Adrenal gland (tissue), 12 donors: ENCODE results near the gene TDRD7. TPM values are rescaled to one million over a fixed set of nuclear protein-coding genes. Genes with fewer than 3 reads are reported as not detected.

ENCODE experiments used
- DNase-seq, 7 donors: peaks; one replicate each; pipeline ENCODE4 v3.0.0-alpha.2; 2019 to 2020
- H3K27ac ChIP-seq, 5 donors: fragments of 200-600 bp; sonication (generic) in 4 of 5; 1 replicate in 3 of 5; 2 replicates in 2 of 5; pipeline versions ENCODE4 v1.5.1 to v1.8.0; 2016 to 2020; ENCODE audit warnings: mild to moderate bottlenecking in 1 of 5
- H3K27me3 ChIP-seq: fragments of 200-600 bp; 2 replicates; pipeline ENCODE4 v1.8.0; 2021
- H3K36me3 ChIP-seq, 2 donors: fragments of 200-600 bp; replicated peaks in 1 of 2; 1 replicate in 1 of 2; 2 replicates in 1 of 2; pipeline versions ENCODE4 v1.5.1 to v1.8.0; 2018 to 2022
- H3K4me1 ChIP-seq, 2 donors: fragments of 200-600 bp; replicated peaks in 1 of 2; 1 replicate in 1 of 2; 2 replicates in 1 of 2; pipeline versions ENCODE4 v1.5.1 to v1.8.0; 2018 to 2021
- H3K4me3 ChIP-seq, 4 donors: fragments of 200-600 bp; sonication (generic) in 3 of 4; one replicate each; pipeline ENCODE4 v1.5.1; 2016 to 2018
- H3K9me3 ChIP-seq, 3 donors: fragments of 200-600 bp; sonication (generic) in 1 of 3; replicated peaks in 1 of 3; 1 replicate in 2 of 3; 2 replicates in 1 of 3; pipeline versions ENCODE4 v1.5.1 to v1.8.0; 2016 to 2021
- CTCF ChIP-seq, 6 experiments: fragments of 450-650 bp in 4 of 6; fragments of 200-600 bp in 2 of 6; sonication (generic) in 1 of 6; IDR thresholded peaks; 1 replicate in 5 of 6; 2 replicates in 1 of 6; pipeline versions ENCODE4 v1.5.1 to v1.8.0; 2016 to 2021; ENCODE audit warnings: antibody characterized with exemption in 6 of 6, mild to moderate bottlenecking in 2 of 6, moderate library complexity in 1 of 6
- POLR2A ChIP-seq, 2 donors: fragments of 450-650 bp; IDR thresholded peaks; one replicate each; pipeline ENCODE4 v1.6.1; 2017; ENCODE audit warnings: antibody characterized with exemption in 2 of 2, mild to moderate bottlenecking in 2 of 2, moderate library complexity in 1 of 2
- WGBS, 4 donors: extraction: QIAGEN DNeasy Blood & Tissue Kit in 2 of 4; methylation state at CpG; one replicate each; pipeline versions ENCODE4 v1.1.5 to v1.1.7; 2013 to 2017; 5-methylcytosine and 5-hydroxymethylcytosine counted together
- intact Hi-C, 2 donors: fragments of 100-400 bp; cut with DNase I; formaldehyde crosslinking; loops; one replicate each; pipeline versions ENCODE4 v1.14.1 to v1.15.0; 2022 to 2023
- polyA plus RNA-seq, 3 donors: library from polyadenylated mRNA; stranded (reverse); fragments of 200-250 nt in 2 of 3; fragments of 350-450 nt in 1 of 3; fragmentation: Illumina TruSeq in 1 of 3; extraction: RNeasy Lipid Tissue Mini Kit (QIAGEN cat#74804) in 1 of 3; gene quantifications; one replicate each; pipeline ENCODE4 v1.2.3, GENCODE V29; 2013 to 2014
- total RNA-seq, 9 donors: library from RNA; depleted of rRNA in 4 of 9; stranded (reverse); fragments of >200 nt in 4 of 9; fragments of 120-200 nt in 1 of 9; fragmentation: NEBNext Ultra II Directional in 1 of 9; extraction: Animal tissue kit (Norgen Biotek cat#: 25700) in 1 of 9; gene quantifications; one replicate each; pipeline versions ENCODE4 v1.1.0 to v1.2.4, GENCODE V29; 2013 to 2023
- donor health status: healthy with polysubstance abuse.
- donor health status: Bipolar disorder and iron deficiency.
- donor health status: DM: yes; HTN: yes; CAD: no.
- donor health status: DM: no; HTN: no; CAD: no.
- donor health status: DM: no; HTN: no; CAD: no.
- donor health status: DM: yes; HTN: yes; CAD: no.

TDRD7 gene
- total and polyA plus RNA-seq, 12 donors, result 5.2 to 13.3 (median 9.2) TPM

- no peaks in the 10 kb centered on the region for H3K27me3 ChIP-seq
- H3K27ac ChIP-seq, result no peak overlapping the region
- H3K36me3 ChIP-seq, result no peaks in the 10 kb centered on the region
- intact Hi-C loops, result no loop called here
- no peak overlapping the region for H3K4me3 ChIP-seq
- WGBS, 4 donors, result 47 to 60% (median 55%) methylated on average over 5 of the region's 5 CpGs
- peaks cover 30 to 50% of the 10 kb centered on the region in 2 donors for H3K4me1 ChIP-seq
- TF ChIP-seq POLR2A (IDR thresholded peaks at IDR 0.05) (no peak), CTCF (IDR thresholded peaks at IDR 0.05) (no peak)
- DNase-seq, result peak in 6 of 7 donors; percentile 47 to 82 (median 64)
- H3K9me3 ChIP-seq, result no peaks in the 10 kb centered on the region
Observed at GRCh38 chr9:97507428-97507984, 95.6 kb downstream of the TDRD7 start.

GRCh38 chr9:97508852-97509251 lies 97.0 kb downstream of the TDRD7 start:
- Histone ChIP-seq H3K9me3 (no peaks in the 10 kb centered on the region), H3K27me3 (no peaks in the 10 kb centered on the region), H3K27ac (no peak overlapping the region), H3K36me3 (no peaks in the 10 kb centered on the region), H3K4me3 (no peak overlapping the region), H3K4me1 (peaks cover 16 to 37% of the 10 kb centered on the region in 2 donors)
- WGBS, 4 donors, result 70 to 87% (median 79%) methylated on average over 4 of the region's 4 CpGs
- peak in 1 of 7 donors; percentile 14 for DNase-seq
- intact Hi-C loops, result no loop called here
- no peak for TF ChIP-seq CTCF (IDR thresholded peaks at IDR 0.05)
- no peak for TF ChIP-seq POLR2A (IDR thresholded peaks at IDR 0.05)

GRCh38 chr9:97510797-97511654 lies 99.1 kb downstream of the TDRD7 start:
- Histone ChIP-seq H3K4me1 (peaks cover 0 to 19% of the 10 kb centered on the region in 2 donors), H3K27ac (peak overlapping the region in 2 of 5 donors; percentile 25 to 36)

More at GRCh38 chr9:97510797-97511654, 99.1 kb downstream of the TDRD7 start:
- H3K27me3 ChIP-seq, result no peaks in the 10 kb centered on the region
- WGBS, 4 donors, result 83 to 89% (median 86%) methylated on average over 10 of the region's 10 CpGs
- TF ChIP-seq POLR2A (IDR thresholded peaks at IDR 0.05) (no peak), CTCF (IDR thresholded peaks at IDR 0.05) (no peak)
- H3K36me3 ChIP-seq, result no peaks in the 10 kb centered on the region
- intact Hi-C loops, result no loop called here
- no peaks in the 10 kb centered on the region for H3K9me3 ChIP-seq
- peak in 1 of 7 donors; percentile 20 for DNase-seq
- H3K4me3 ChIP-seq, result no peak overlapping the region
